HG02885 (cell line): ENCODE measurements around the gene CSH1.
"Not testable (repeated sequence)": the region's sequence is repeated elsewhere in the genome, so short reads cannot be mapped to it uniquely, and the experiment has no call there.

Source experiments
- ATAC-seq: cut with Tn5 transposase; IDR thresholded peaks from one replicate; pipeline ENCODE4 v1.9.1; 2021; ENCODE audit warnings: mild to moderate bottlenecking; ENCODE audit not compliant: unreplicated experiment, poor library complexity

The CSH1 gene

DNA sequence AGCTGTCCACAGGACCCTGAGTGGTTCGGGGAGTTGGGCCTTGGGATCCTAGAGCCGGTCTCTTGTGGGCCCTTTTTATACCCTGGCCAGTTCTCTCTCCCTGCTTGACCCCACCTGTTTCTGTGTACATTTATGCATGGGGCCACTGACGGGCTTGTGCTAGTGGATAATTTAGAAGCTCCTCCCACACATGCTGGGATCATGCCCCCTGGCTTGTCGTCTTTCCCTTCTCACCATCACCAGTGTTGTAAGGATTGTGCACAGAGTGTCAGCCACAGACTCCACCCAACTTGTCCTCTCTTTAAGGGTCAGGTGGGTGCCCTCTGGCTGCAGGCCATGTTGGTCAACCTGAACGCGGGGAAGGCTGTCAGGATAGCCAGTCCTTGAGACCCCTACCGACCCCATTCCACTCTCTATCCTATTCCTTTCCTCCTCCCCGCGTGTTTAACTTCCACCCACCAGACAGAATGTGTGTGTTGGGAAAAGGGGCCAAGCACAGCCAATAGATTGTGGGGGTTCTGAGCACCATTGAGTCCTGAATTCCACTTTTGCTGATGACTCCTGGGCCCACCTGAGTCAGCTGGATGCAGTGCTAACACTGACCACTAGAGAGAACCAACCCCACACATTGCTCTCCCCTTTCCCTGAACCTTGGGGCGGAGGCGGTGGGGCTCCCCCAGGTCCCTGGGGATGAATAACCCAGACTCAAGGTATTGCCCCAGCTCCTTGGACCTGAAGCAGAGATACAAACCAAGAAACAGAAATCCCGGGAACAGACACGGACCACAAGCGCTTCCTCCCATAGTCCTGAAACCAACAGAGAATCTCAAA lies at the start of gene CSH1:
TSS of gene CSH1 (minus strand) at position 51 of the 831 bp plus-strand sequence. CDS start 63 bp downstream, outside the sequence.
- ATAC-seq = not testable (repeated sequence)

DNA sequence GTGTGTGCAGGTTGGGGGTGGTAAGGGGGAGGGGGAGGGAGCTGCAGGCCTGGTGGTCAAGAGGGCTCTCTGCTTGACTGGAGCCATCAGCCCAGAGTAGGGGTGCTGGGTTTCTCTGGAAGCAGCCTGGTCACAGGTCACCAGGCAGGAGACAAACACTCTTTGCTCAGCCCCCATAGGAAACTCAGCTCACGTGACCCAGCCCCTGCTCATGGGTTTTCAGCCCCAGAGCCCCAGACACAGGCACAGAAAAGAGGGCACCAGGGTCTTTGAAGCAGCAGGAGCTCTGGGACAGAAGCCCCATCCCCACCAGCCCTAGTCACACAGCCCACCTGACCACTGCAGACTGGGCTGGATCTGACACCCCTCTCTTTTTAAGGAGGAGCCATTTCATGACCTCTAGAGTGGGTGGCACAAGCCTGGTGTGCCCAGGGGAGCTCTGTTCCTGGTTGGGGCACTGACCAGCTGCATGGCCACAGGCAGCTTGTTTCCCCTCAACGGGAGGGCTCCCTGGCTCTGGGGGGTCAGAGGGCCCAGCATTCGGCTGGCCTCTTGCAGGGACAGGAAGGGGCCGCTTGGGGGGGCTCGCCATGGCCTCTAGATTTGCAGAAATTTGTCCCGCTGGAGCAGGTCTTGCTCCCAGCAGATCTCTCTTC lies 49.5 kb upstream of the CSH1 start:
- peak; percentile 39 for ATAC-seq

DNA sequence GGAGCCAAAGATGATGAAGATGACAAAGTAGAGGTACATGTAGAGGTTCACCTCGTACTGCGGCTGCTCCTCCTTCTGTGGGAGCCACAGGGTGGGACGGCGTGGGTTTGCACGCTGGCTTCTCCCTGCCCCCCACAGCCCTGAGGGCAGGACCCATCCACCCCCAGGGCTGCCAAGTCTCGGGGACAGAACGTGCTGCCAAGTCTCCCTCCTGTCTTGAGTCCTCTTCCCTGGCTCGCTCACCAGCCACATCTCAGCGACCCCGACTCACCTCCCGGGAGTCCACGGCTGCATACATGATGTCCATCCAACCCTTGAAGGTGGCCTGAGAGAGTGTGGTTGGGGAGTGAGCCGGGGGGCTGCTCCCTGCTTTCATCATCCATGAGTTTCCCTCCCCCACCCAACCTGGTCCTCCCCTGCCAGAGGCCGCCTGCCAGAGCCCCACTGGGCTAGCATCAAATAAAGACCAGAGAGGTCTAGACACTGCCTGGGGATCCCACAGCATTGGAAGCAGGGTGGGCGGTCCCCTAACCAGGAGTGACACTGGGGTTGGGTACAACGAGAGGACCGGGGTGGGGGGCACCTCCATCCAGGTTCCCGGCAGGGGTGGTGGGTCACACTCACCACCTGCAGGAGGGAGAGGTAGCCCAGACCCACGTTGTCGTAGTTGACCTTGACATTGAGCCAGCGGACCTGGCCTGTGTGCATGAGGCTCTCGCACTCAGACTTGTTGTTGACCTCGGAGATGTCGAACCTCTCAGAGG lies 48.5 kb upstream of the CSH1 start:
- ATAC-seq = no peak

DNA sequence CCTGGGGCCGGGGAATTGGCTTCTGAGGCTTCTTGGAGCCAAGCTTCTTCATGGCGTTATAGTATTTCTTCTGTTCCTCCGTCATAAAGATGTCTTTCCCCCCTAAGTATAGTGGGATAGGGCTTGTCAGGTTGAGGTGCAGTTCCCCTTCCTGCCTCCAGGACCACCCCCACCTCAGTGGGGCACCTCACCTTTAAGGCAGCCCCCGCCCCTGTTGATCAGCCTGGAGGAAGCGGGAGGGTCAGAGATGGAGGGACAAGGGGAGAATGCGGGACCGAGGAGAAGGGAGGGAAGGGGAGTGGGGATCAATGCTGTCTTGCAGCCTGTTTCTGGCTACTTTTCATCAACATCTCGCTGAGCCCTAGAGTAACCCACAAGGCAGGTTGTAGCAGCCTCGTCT lies 47.4 kb upstream of the CSH1 start:
- no peak for ATAC-seq

DNA sequence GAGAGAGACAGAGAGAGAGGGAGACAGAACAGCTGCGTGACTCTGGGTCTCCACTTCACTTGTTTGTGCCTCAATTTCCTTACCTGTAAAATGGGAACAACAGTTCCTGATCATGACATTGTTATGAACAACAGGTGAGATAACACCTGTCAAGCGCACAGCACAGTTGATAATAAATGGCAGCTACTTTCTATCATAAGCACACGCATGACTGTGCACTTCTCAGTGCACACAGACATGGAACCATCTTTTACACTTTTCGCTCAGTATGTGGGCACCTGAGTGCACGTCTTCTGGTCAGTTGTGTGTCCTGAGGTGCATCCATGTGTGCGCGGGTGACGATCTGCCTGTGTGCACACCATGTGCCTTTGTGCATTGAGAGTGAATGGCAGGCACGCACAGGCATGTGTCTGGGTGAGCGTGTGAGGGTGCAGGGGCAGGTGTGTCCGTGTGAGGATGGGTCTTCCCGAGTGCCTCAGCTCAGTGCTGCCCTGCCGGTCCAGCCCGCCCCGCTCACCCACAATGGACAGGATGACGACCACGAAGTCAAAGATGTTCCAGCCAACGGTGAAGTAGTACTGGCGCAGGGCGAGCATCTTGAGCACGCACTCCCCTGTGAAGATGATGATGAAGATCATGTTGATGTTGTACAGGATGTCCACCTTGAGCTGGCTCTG lies 46.1 kb upstream of the CSH1 start:
- no peak for ATAC-seq

DNA sequence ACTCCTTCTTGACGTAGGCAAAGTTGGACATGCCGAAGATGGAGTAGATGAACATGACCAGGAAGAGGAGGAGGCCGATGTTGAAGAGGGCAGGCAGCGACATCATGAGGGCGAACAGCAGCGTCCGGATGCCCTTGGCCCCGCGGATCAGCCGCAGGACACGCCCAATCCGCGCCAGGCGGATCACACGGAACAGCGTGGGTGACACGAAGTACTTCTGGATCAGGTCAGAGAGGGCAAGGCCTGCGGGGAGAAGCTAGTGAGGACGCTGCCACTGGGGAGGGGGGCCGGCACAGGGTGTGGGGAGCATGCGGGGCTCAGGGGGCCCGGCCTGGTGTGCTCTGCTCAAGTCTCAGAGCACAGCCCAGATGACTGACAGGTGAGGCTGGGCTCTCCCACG lies 45.4 kb upstream of the CSH1 start:
- ATAC-seq = no peak

DNA sequence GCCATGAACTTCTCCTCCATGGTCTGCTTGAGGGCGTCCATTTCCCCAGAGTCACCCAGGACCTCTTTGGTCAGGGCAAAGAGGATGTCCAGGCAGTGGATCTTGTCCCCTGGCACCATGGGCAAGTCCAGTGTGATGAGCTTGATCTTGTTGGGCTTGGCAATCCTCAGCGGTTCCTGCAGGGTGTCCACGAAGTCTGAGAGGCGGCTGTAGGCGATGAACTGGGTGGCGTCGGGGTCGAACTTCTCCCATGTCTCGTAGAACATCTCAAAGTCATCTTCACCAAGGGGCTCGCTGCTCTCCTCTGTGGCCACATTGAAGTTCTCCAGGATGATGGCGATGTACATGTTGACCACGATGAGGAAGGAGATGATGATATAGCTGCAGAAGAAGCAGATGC lies 44.8 kb upstream of the CSH1 start:
- ATAC-seq = no peak

DNA sequence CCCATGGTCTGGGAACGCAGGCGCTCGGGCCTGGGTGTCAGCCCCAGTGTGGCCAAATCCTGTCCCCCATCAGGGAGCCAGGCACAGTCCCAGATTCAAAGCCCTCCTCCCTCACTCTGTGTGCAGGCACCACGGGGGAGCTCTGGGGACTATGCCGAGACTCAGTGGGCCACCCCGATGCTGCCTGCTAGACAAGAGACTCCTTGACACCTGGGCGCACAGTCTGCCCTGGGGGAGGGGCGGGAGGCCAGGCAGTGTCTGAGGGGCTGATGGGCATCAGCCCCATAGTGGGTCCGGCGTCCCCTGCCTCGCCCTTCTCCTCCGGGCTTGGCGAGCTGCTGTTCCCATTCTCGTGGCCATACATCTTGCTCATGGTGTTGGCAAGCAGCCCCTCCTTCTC lies 44.2 kb upstream of the CSH1 start:
- no peak for ATAC-seq

DNA sequence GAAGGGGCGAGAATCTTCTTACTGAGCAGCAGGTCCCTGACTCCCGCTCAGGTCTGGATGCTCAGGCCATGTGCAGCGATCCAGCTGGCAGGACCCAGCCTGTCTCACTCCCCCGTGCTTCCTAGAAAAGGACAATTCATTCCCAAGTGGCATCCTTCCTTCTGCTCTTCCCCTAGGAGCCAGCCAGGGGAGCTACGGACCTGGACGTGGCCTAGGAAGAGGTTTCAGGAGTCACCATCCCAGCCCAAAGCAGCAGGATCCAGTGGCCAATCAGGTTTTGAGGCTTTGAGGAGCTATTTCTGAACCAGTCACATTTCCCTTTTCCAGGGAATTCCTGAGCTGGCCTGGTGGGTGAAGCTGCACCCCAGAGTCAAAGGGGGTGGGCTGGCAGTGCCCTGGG lies 43.5 kb upstream of the CSH1 start:
- ATAC-seq = no peak

DNA sequence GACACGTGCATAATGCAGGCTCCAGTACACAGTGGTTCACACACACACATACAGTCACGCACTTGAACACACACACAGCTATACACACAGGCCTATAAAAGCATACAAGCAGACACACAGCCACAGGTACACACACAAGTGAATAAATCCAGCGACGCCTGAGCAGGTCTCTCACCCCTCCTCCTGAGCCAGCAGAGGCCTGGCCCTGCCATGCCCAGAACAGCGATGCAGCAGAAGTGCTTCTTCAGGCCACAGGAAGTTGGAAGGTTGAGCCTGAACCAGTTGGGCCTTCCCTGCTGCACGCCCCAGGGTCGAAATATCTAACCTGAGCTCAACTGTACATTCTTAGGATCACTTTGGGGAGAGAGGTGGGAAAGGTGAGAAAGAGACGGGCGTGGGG lies 43.0 kb upstream of the CSH1 start:
- ATAC-seq = no peak

DNA sequence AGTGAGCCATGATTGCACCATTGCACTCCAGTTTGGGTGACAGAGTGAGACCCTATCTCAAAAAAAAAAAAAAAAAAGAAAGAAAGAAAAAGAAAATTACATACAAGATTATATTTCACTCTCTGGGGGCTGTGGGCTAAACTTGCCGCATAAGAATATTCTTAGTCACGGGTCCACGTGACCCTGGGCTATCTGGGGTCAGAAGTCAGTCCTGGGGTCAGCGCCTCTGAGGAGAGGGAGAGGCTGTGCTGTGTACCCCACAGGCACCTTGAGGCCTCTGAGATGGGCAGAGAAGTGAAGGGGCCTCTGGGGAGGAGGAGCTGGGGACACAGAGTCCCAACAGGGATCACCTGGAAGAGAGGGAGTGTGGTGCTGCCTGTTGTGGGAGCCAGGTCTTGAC lies 41.5 kb upstream of the CSH1 start:
- ATAC-seq = no peak

DNA sequence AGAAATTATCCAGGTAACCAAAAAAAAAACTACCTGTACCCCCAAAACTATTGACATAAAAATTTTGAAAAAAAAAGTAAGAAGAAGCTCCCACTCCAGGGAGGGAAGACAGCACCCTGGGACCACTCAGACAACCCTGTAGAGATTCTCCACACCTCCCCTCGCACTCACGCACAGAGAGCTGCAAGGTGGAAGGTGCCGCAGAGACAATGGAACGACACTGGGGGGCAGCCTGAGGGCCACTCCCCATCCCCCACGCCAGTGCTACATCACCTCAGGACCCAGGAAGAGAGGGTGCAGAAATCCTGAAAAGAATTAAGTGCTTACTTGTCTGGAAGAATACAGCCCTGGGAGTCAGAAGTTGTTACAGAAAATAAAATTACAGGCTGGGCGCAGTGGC lies 40.9 kb upstream of the CSH1 start:
- ATAC-seq = no peak

DNA sequence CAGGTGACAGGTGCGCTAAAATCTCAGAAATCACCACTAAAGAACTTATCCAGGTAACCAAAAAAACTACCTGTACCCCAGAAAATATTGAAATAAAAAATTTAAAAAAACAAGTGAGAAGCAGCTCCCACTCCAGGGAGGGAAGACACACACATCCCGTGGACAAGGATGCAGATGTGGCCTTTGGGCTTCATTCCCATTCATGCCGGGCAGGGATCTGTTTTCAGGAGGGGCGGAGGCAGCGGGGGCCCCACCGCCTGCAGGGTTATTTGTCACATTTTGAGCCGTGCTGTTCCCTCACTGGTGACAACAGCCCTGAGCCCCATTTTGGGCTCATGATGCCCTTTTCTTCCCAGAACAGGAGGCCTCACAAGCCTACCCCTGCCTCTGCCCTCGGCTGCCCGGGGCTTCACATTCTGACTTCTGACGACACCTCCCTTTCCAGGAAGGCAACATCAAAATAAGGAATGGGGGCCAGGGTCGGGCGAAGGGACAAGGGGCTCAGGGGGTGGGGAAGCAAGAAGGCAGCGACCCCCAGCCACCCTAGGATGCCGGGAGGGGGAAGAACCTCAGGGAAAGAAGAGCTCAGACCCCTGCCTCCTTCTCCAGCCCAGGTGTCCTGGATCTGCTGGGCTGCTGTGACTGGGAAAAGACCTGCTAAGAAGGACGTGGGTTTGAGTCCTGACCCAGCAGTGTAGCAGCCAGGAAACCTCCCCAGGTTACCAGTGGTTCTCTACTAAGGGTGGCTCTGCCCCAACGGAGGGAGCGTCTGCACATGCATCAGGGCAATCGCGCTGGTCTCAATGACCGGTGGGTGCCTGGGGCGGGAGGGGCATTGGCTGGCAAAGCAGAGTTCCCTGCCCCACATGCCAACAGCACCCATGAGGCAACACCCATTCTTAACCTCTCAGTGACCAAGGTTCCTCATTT lies 38.1 kb upstream of the CSH1 start:
- no peak for ATAC-seq

DNA sequence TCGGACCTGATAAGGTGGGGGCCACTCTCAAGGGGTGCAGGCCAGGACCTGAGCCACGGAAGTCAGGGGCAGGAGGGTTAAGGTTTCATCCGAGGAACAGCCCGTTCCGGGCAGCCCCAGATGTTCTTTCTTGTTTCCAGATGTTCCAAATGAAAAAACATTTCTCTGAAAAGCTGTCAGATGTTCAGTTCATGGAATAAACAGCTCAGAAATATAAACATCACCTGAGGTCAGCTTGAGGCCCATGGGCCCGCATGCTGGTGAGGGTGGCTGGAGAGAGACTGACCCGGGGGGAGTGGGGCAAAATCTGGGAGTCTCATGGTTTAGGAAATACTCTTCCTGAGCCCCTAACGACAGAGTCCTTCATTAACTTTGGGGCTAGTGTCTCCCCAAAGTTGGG lies 37.2 kb upstream of the CSH1 start:
- no peak for ATAC-seq

DNA sequence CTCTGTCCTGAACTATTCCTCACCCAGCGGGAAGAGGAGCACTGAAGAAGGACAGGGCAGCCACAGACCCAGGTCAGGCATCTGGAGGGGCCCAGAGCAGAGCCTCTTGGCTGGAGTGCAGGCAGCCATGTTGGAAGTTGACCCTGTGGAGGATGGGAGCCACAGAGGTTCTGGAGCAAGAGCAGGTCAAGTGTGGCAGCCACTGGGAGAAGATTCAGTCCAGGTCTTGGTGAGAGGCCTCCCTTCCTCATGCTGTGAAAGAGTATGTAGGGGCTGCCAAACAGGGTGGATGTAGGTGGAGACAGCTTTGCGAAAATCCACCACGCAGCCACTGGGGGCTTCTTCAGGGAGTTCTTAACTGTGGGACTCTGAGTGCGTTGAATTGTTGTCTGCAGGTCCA lies 36.3 kb upstream of the CSH1 start:
- no peak for ATAC-seq

DNA sequence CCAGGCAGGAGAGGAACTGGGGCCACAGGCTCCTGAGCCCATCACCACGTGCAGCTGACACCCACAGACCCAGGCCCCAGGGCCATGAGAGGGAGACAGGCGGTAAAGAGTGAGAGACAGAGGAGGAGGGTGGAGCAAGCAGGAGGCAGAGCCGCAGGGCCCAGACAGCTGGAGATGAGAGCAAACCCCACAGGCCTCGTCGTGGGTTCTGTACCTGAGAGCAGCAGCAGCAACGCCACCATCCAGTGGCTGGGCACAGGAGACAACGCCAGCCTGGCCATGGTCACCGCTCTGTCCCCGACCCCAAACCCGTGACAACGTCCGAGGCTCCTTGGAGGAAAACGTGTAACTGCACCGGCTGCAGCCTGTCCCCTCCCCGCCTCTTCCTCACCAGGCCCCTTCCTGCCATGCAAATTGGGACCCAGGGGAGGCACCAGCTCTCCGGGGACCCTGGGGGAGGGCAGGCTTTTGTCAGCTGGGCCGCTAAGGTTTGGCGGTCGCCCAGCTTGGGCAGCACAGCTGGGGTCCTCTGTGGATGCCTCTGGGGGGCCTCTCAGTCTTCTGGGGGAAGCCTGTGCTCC lies 35.7 kb upstream of the CSH1 start, which contains the start of gene CD79B:
TSS of gene CD79B (minus strand) at position 351 of the 581 bp plus-strand sequence. CDS start at position 281, 70 bp downstream.
- ATAC-seq = peak; percentile 78

DNA sequence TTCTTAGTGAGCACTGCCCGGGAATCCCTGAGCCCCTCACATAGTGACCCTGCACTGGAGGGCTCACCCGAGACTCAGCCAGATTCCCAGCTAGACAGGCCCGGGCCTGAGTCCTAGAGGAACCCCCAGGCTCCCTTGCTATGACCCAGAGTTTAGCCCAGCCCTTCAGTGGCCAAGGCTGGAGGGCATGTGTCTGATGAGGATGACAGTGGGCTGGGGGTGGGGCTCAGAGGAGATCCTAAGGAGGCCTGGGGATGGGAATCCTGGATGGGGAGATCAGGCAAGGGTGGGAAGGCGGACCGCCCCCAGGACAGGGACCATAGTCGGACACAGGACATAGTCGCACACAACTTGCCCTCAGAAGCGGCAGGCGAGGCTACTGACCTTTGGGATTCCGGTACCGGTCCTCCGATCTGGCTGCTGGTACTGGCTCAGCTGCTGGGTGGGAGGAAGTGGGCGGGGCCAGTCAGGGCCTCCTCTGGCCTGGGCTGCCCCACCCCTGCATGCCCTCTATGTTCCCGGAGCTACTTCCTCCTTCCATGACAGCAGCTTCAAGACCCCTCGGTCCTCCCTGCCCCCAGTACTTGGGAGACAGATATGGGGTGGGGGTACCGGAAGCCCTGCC lies 34.7 kb upstream of the CSH1 start:
- peak; percentile 56 for ATAC-seq

DNA sequence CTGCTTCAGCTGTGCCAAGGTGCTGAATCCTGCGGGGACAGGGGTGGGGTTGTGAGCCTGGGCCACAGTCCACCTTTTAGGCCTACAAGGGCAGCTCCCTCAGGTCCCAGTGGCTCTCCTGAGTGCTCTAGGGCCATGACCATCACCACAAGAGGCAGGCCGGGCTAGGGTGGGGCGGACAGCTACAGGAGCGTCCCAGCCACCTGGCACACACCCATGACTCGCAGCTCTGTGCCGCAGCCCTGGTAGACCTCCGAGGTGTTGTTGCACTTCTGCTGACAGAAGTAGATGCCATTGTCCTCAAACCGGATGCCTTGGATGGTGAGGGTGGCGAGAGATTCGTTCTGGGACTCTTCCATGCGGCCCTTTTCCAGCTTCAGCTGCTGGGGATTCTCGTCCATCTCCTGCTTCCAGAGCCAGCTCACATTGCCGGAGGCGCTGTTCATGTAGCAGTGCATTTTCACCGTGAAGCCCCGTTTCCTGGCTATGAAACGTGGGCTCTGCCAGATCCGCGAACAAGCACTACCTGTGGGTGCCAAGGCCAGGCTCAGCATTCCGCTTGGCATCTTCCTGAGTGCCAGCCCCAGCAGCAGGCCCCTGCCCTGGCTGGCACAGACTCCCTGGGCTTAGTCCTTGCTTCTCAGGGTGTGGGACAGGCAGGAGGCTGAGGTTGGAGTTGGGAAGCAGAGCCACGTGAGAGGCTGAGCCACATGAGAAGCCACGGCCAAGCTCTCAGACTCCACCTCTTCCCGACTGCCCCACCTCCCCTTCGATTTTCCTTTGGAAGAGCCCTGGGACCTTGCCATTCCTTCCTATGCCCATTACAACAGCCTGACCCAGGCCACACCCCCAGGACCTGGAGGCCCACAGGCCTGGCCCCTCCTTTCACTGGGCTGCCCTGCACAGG lies 33.7 kb upstream of the CSH1 start:
- no peak for ATAC-seq
